Heart left ventricle (tissue), 13 donors: ENCODE measurements around the gene OTOA.

Experiments
- POLR2A ChIP-seq, 2 donors: fragments of 450-650 bp; IDR thresholded peaks; one replicate each; pipeline ENCODE4 v1.6.1; 2017; ENCODE audit warnings: antibody characterized with exemption in 2 of 2, mild to moderate bottlenecking in 2 of 2, moderate library complexity in 2 of 2
- TF ChIP-seq, protein P1 (sequence below), 12 donors: fragments of 200-600 bp; sonication (generic) in 4 of 12; IDR thresholded peaks; one replicate each; pipeline versions ENCODE4 v1.5.0 to v1.8.0; 2018 to 2022; ENCODE audit warnings: antibody characterized with exemption in 12 of 12, mild to moderate bottlenecking in 5 of 12
- donor health status: ischemic (EF 13 %, LVEDD 7.1; RV severe dilation, severe dysfunction).
- donor health status: DM: no; HTN: yes; CAD: no.
- donor health status: DM: no; HTN: no; CAD: no.
- donor health status: ischemic (EF 25% LVEDD 6.9; RV normal size, moderate dysfunction).
- donor health status: ischemic (EF 25% LVEDD 5.7; RV mildly dilated, moderate dysfunction).
- donor health status: ischemic (EF 35%, LVEDD 5.7; RV mildly dilated, moderate dysfunction).
- donor health status: nonischemic (EF 11% LVEDD 7.7; RV severe dilation, severe dysfunction).
- donor health status: DM: yes; HTN: yes; CAD: no.
- donor health status: PGD.
- donor health status: ischemic (EF 29% LVEDD 5.4; RV normal size, mild dysfunction).
- donor health status: nonischemic (EF 23%, LVEDD 6.1; RV moderate dilation, normal function).

DNA sequence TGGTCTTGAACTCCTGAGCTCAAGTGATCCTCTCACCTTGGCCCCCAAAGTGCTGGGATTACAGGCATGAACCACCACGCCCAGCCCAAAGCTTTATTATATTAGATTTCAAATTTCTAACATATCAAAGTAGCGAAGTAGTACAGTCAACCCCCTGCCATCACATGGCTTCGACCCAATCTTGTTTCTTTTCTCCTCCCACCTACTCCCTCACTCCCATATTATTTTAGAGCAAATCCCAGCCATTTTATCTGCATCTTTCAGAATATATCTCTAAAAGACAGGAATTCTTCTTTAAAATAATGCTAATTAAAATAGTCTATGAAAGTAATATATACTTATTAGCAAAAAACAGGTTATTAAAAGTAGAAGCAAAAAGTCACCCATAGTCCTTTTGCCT, 12.3 kb upstream of the OTOA start:
- TF ChIP-seq, protein P1, sequence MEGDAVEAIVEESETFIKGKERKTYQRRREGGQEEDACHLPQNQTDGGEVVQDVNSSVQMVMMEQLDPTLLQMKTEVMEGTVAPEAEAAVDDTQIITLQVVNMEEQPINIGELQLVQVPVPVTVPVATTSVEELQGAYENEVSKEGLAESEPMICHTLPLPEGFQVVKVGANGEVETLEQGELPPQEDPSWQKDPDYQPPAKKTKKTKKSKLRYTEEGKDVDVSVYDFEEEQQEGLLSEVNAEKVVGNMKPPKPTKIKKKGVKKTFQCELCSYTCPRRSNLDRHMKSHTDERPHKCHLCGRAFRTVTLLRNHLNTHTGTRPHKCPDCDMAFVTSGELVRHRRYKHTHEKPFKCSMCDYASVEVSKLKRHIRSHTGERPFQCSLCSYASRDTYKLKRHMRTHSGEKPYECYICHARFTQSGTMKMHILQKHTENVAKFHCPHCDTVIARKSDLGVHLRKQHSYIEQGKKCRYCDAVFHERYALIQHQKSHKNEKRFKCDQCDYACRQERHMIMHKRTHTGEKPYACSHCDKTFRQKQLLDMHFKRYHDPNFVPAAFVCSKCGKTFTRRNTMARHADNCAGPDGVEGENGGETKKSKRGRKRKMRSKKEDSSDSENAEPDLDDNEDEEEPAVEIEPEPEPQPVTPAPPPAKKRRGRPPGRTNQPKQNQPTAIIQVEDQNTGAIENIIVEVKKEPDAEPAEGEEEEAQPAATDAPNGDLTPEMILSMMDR (IDR thresholded peaks at IDR 0.05), result no peak
- no peak for TF ChIP-seq POLR2A (IDR thresholded peaks at IDR 0.05)
